ENCODE data around the gene ASTN2. TPM values are rescaled to one million over a fixed set of nuclear protein-coding genes. Genes with fewer than 3 reads are reported as not detected.

The ASTN2 gene
- total and polyA plus RNA-seq, 4 donors: 0.57 to 2.9 (median 1.4) TPM

- Histone ChIP-seq H3K4me3 (ENCODE audit: low read depth in 1 of 3, low read length in 3 of 3) (no peak overlapping the region), H3K4me1 (ENCODE audit: control insufficient read depth in 4 of 4, insufficient read depth in 4 of 4, low read length in 3 of 4) (no peaks in the 10 kb centered on the region), H3K27ac (ENCODE audit: low read depth in 1 of 2, low read length in 2 of 2) (no peak overlapping the region), H3K9ac (ENCODE audit: low read depth in 1 of 2, low read length in 2 of 2) (no peak overlapping the region), H3K36me3 (ENCODE audit: control insufficient read depth in 4 of 4, insufficient read depth in 3 of 4, low read depth in 1 of 4, low read length in 3 of 4) (no peaks in the 10 kb centered on the region), H3K27me3 (ENCODE audit: control insufficient read depth in 4 of 4, insufficient read depth in 4 of 4, low read length in 3 of 4) (no peaks in the 10 kb centered on the region), H3K9me3 (ENCODE audit: control insufficient read depth in 4 of 4, low read length in 3 of 4) (no peaks in the 10 kb centered on the region)
- TF ChIP-seq HNF4A (conservative IDR thresholded peaks at IDR 0.05) (no peak), RXRA (IDR thresholded peaks at IDR 0.05) (no peak), FOXA1 (IDR thresholded peaks at IDR 0.05) (no peak), CTCF (IDR thresholded peaks at IDR 0.05; ENCODE audit: low read depth, low read length, missing input control) (no peak), YY1 (IDR thresholded peaks at IDR 0.05) (no peak), GABPA (IDR thresholded peaks at IDR 0.05 in 1 of 2, conservative IDR thresholded peaks at IDR 0.05 in 1 of 2) (no peak), NR2F2 (IDR thresholded peaks at IDR 0.05) (no peak), JUND (IDR thresholded peaks at IDR 0.05) (no peak), FOXA2 (IDR thresholded peaks at IDR 0.05) (no peak), HNF4G (IDR thresholded peaks at IDR 0.05) (no peak), EGR1 (IDR thresholded peaks at IDR 0.05; ENCODE audit: low read depth in 2 of 2) (no peak), RAD21 (IDR thresholded peaks at IDR 0.05) (no peak), ATF3 (IDR thresholded peaks at IDR 0.05) (no peak), REST (IDR thresholded peaks at IDR 0.05) (no peak), MAX (IDR thresholded peaks at IDR 0.05) (no peak)
- DNase-seq (ENCODE audit: low spot score): no peak
- WGBS: 92% methylated on average over 1 of the region's 1 CpG
These were observed 597.1 kb downstream of the ASTN2 start for GRCh38 chr9:116817762-116818161.

GRCh38 chr9:116816484-116816883 is 598.4 kb downstream of the ASTN2 start:
- WGBS: 86% methylated on average over 2 of the region's 2 CpGs

More at GRCh38 chr9:116816484-116816883, 598.4 kb downstream of the ASTN2 start:
- Histone ChIP-seq H3K4me3 (ENCODE audit: low read depth in 1 of 3, low read length in 3 of 3) (no peak overlapping the region), H3K9me3 (ENCODE audit: control insufficient read depth in 4 of 4, low read length in 3 of 4) (peaks cover 0 to 3% (median 0%) of the 10 kb centered on the region in 4 donors), H3K9ac (ENCODE audit: low read depth in 1 of 2, low read length in 2 of 2) (no peak overlapping the region), H3K27me3 (ENCODE audit: control insufficient read depth in 4 of 4, insufficient read depth in 4 of 4, low read length in 3 of 4) (peaks cover 0 to 8% (median 0%) of the 10 kb centered on the region in 4 donors), H3K4me1 (ENCODE audit: control insufficient read depth in 4 of 4, insufficient read depth in 4 of 4, low read length in 3 of 4) (no peaks in the 10 kb centered on the region), H3K27ac (ENCODE audit: low read depth in 1 of 2, low read length in 2 of 2) (no peak overlapping the region), H3K36me3 (ENCODE audit: control insufficient read depth in 4 of 4, insufficient read depth in 3 of 4, low read depth in 1 of 4, low read length in 3 of 4) (no peaks in the 10 kb centered on the region)
- TF ChIP-seq NR2F2 (IDR thresholded peaks at IDR 0.05): no peak
- no peak for TF ChIP-seq JUND (IDR thresholded peaks at IDR 0.05)
- TF ChIP-seq TAF1 (conservative IDR thresholded peaks at IDR 0.05): no peak
- TF ChIP-seq REST (IDR thresholded peaks at IDR 0.05): no peak
- no peak for TF ChIP-seq RXRA (IDR thresholded peaks at IDR 0.05)
- no peak for TF ChIP-seq ATF3 (IDR thresholded peaks at IDR 0.05)
- no peak for TF ChIP-seq FOXA2 (IDR thresholded peaks at IDR 0.05)
- no peak for TF ChIP-seq HNF4G (IDR thresholded peaks at IDR 0.05)
- no peak for TF ChIP-seq ZBTB33 (IDR thresholded peaks at IDR 0.05)
- DNase-seq (ENCODE audit: low spot score): no peak

Data from liver (tissue), 9 donors.